ENCODE results near the gene PRR35. TPM values are rescaled to one million over a fixed set of nuclear protein-coding genes. Genes with fewer than 3 reads are reported as not detected.
"Not testable (repeated sequence)": the region's sequence is repeated elsewhere in the genome, so short reads cannot be mapped to it uniquely, and the experiment has no call there.

The PRR35 gene
- total RNA-seq, 1 experiment from 2014 or later: not detected

- DNase-seq (ENCODE audit: low read depth): no peak
These were observed 33.6 kb downstream of the PRR35 start for GRCh38 chr16:593807-594206.

- DNase-seq (ENCODE audit: low read depth): no peak
These were observed 34.9 kb downstream of the PRR35 start for GRCh38 chr16:595094-595528.

- DNase-seq (ENCODE audit: low read depth): no peak
These were observed 35.9 kb downstream of the PRR35 start for GRCh38 chr16:595942-596735.

GRCh38 chr16:596736-597060, 36.5 kb downstream of the PRR35 start:
- DNase-seq (ENCODE audit: low read depth): no peak

GRCh38 chr16:597655-598054, 37.5 kb downstream of the PRR35 start:
- DNase-seq (ENCODE audit: low read depth): not testable (repeated sequence)

- no peak for DNase-seq (ENCODE audit: low read depth)
These were observed 38.9 kb downstream of the PRR35 start for GRCh38 chr16:598823-599739.

GRCh38 chr16:600781-601180, 40.6 kb downstream of the PRR35 start:
- no peak for DNase-seq (ENCODE audit: low read depth)

- no peak for DNase-seq (ENCODE audit: low read depth)
These were observed 43.7 kb downstream of the PRR35 start for GRCh38 chr16:603933-604332.

GRCh38 chr16:606656-607307, 46.6 kb downstream of the PRR35 start:
- DNase-seq (ENCODE audit: low read depth): no peak

GRCh38 chr16:608019-608418, 47.8 kb downstream of the PRR35 start:
- no peak for DNase-seq (ENCODE audit: low read depth)

GRCh38 chr16:609316-609715, 49.1 kb downstream of the PRR35 start:
- no peak for DNase-seq (ENCODE audit: low read depth)

- DNase-seq (ENCODE audit: low read depth): no peak
These were observed 49.8 kb downstream of the PRR35 start for GRCh38 chr16:609984-610383.

- no peak for DNase-seq (ENCODE audit: low read depth)
These were observed 50.6 kb downstream of the PRR35 start for GRCh38 chr16:610513-611381.

- DNase-seq (ENCODE audit: low read depth): no peak
These were observed 54.9 kb downstream of the PRR35 start for GRCh38 chr16:615122-615521.

Other genes with a start within 250 kb of the PRR35 start
- 6.6 and 15.5 TPM in 2 replicates for gene AXIN1, start 207.7 kb upstream of the PRR35 start, total RNA-seq (2014; rRNA removed; shearing (Covaris generic))
- 162 and 177 TPM in 2 replicates for gene MRPL28, start 189.9 kb upstream of the PRR35 start, total RNA-seq (2014; rRNA removed; shearing (Covaris generic))
- gene PGAP6, start 178.4 kb upstream of the PRR35 start, total RNA-seq (2014; rRNA removed; shearing (Covaris generic)): 54.9 and 71.2 TPM in 2 replicates
- 92.0 and 101 TPM in 2 replicates for gene NME4, start 163.2 kb upstream of the PRR35 start, total RNA-seq (2014; rRNA removed; shearing (Covaris generic))
- gene DECR2, start 158.5 kb upstream of the PRR35 start, total RNA-seq (2014; rRNA removed; shearing (Covaris generic)): 2.2 and 6.6 TPM in 2 replicates
- 14.0 and 21.1 TPM in 2 replicates for gene RAB11FIP3, start 134.7 kb upstream of the PRR35 start, total RNA-seq (2014; rRNA removed; shearing (Covaris generic))
- gene CAPN15, start 32.7 kb upstream of the PRR35 start, total RNA-seq (2014; rRNA removed; shearing (Covaris generic)): 23.2 and 36.7 TPM in 2 replicates
- gene NHLRC4, start 6.6 kb downstream of the PRR35 start, total RNA-seq (2014; rRNA removed; shearing (Covaris generic)): 0.12 TPM in 1 of 2 replicates, not detected in the other
- gene PIGQ, start 9.6 kb downstream of the PRR35 start, total RNA-seq (2014; rRNA removed; shearing (Covaris generic)): 35.9 and 43.8 TPM in 2 replicates
- 15.2 and 16.8 TPM in 2 replicates for gene RAB40C, start 29.7 kb downstream of the PRR35 start, total RNA-seq (2014; rRNA removed; shearing (Covaris generic))
- gene WFIKKN1, start 70.6 kb downstream of the PRR35 start, total RNA-seq (2014; rRNA removed; shearing (Covaris generic)): 0.62 and 2.9 TPM in 2 replicates
- 150 and 177 TPM in 2 replicates for gene METTL26, start 75.9 kb downstream of the PRR35 start, total RNA-seq (2014; rRNA removed; shearing (Covaris generic))
- 8.5 and 20.9 TPM in 2 replicates for gene MCRIP2, start 81.4 kb downstream of the PRR35 start, total RNA-seq (2014; rRNA removed; shearing (Covaris generic))
- gene WDR90, start 89.0 kb downstream of the PRR35 start, total RNA-seq (2014; rRNA removed; shearing (Covaris generic)): 15.8 and 16.1 TPM in 2 replicates
- 25.7 and 38.5 TPM in 2 replicates for gene RHOT2, start 107.7 kb downstream of the PRR35 start, total RNA-seq (2014; rRNA removed; shearing (Covaris generic))
- 0.15 TPM in 1 of 2 replicates, not detected in the other for gene RHBDL1, start 115.3 kb downstream of the PRR35 start, total RNA-seq (2014; rRNA removed; shearing (Covaris generic))
- 133 and 153 TPM in 2 replicates for gene STUB1, start 120.0 kb downstream of the PRR35 start, total RNA-seq (2014; rRNA removed; shearing (Covaris generic))
- 57.8 and 68.5 TPM in 2 replicates for gene JMJD8, start 123.9 kb downstream of the PRR35 start, total RNA-seq (2014; rRNA removed; shearing (Covaris generic))
- gene WDR24, start 130.0 kb downstream of the PRR35 start, total RNA-seq (2014; rRNA removed; shearing (Covaris generic)): 3.4 and 9.0 TPM in 2 replicates
- 8.1 and 12.0 TPM in 2 replicates for gene FBXL16, start 145.4 kb downstream of the PRR35 start, total RNA-seq (2014; rRNA removed; shearing (Covaris generic))
- gene METRN, start 154.7 kb downstream of the PRR35 start, total RNA-seq (2014; rRNA removed; shearing (Covaris generic)): 96.4 and 142 TPM in 2 replicates
- 11.0 and 30.4 TPM in 2 replicates for gene ANTKMT, start 160.8 kb downstream of the PRR35 start, total RNA-seq (2014; rRNA removed; shearing (Covaris generic))
- gene CCDC78, start 166.0 kb downstream of the PRR35 start, total RNA-seq (2014; rRNA removed; shearing (Covaris generic)): 0.25 TPM in 1 of 2 replicates, not detected in the other
- 3.6 and 4.9 TPM in 2 replicates for gene HAGHL, start 166.7 kb downstream of the PRR35 start, total RNA-seq (2014; rRNA removed; shearing (Covaris generic))
- gene CIAO3, start 180.6 kb downstream of the PRR35 start, total RNA-seq (2014; rRNA removed; shearing (Covaris generic)): 24.0 and 27.1 TPM in 2 replicates
- gene MSLN, start 200.3 kb downstream of the PRR35 start, total RNA-seq (2014; rRNA removed; shearing (Covaris generic)): 1.7 and 2.1 TPM in 2 replicates
- 19.5 and 47.7 TPM in 2 replicates for gene RPUSD1, start 228.0 kb downstream of the PRR35 start, total RNA-seq (2014; rRNA removed; shearing (Covaris generic))
- 10.2 and 20.7 TPM in 2 replicates for gene CHTF18, start 228.2 kb downstream of the PRR35 start, total RNA-seq (2014; rRNA removed; shearing (Covaris generic))
- not detected in 2 replicates for gene GNG13, start 240.3 kb downstream of the PRR35 start, total RNA-seq (2014; rRNA removed; shearing (Covaris generic))